HG03139 (cell line): Measurements from ENCODE around the gene SLC27A3.

ENCODE experiments used
- ATAC-seq: cut with Tn5 transposase; IDR thresholded peaks from one replicate; pipeline ENCODE4 v1.9.1; 2021; ENCODE audit not compliant: unreplicated experiment

Gene SLC27A3, protein sequence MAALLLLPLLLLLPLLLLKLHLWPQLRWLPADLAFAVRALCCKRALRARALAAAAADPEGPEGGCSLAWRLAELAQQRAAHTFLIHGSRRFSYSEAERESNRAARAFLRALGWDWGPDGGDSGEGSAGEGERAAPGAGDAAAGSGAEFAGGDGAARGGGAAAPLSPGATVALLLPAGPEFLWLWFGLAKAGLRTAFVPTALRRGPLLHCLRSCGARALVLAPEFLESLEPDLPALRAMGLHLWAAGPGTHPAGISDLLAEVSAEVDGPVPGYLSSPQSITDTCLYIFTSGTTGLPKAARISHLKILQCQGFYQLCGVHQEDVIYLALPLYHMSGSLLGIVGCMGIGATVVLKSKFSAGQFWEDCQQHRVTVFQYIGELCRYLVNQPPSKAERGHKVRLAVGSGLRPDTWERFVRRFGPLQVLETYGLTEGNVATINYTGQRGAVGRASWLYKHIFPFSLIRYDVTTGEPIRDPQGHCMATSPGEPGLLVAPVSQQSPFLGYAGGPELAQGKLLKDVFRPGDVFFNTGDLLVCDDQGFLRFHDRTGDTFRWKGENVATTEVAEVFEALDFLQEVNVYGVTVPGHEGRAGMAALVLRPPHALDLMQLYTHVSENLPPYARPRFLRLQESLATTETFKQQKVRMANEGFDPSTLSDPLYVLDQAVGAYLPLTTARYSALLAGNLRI

DNA sequence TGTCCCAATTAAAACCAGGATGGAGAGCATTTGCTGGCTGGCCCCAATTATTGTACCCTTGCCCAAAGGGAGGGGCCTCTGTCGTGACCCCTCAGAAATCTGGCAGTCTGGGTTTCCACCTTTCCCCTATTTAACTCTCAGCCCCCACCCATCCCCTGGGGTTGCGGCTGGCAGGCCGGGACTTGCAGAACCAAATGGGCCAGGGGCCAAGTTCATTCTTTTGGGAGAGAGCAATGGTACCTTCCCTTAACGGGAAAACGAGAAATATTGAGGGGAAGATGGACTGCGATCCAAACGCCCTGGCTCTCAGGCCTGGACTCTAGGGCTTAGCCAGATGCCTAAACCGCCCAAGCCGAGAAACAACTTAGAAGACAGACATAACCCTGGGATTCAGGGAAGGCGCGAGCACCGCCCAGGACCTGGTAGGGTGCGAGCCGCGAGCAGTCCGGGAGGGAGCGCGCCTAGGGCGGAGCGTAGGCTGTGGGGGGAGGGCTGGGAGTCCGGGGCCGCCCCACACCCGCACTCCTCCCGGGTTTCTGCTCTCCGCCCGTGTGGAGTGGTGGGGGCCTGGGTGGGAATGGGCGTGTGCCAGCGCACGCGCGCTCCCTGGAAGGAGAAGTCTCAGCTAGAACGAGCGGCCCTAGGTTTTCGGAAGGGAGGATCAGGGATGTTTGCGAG is at the start of gene SLC27A3:
Gene SLC27A3 (plus strand): TSS at position 628 of the 678 bp plus-strand sequence. CDS start 91 bp downstream, outside the sequence.
- peak; percentile 18 for ATAC-seq

DNA sequence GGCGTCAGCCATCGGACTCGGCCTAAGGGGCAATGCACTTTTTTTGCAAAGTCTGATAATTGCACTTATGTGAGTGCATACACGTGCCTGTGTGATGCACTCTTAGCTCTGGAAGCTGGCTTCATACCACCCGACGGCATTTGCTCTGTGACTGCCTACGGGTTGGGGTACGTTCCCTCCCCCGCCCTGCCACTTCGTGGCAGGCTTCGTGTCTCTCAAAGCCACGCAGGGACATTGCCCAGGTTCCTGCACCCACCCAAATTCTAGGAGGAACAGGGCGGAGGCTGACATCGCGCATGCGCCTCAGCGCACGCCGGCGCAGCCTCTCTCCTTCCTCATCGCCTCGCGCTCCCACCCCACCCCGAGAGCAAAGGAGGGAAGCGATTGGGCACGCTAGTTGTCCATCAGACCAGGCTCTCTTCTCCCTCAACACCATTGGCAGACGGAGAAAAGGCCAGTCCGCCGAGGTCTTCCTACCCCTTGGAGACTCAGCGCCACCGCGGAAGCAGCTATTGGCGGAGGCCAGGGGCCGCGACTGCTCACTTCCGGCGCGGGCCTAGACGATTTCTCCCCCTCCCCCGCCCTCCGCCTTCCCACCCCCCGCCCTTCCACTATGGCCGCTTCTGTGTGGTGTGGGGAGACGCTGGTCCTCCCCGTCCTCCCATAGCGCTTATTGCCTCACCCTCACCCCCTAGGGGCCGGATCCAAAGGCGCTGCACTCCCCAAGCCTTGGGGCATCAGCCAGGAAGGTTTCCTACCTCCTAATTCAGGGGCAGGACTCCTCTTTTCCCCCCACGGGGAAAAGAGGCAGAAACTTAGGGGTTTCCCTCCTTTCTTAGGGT is 47.5 kb upstream of the SLC27A3 start, which contains the start of gene INTS3:
Gene INTS3 (plus strand): TSS at position 588 of the 842 bp plus-strand sequence. CDS start 585 bp downstream, outside the sequence.
- ATAC-seq: peak; percentile 96

DNA sequence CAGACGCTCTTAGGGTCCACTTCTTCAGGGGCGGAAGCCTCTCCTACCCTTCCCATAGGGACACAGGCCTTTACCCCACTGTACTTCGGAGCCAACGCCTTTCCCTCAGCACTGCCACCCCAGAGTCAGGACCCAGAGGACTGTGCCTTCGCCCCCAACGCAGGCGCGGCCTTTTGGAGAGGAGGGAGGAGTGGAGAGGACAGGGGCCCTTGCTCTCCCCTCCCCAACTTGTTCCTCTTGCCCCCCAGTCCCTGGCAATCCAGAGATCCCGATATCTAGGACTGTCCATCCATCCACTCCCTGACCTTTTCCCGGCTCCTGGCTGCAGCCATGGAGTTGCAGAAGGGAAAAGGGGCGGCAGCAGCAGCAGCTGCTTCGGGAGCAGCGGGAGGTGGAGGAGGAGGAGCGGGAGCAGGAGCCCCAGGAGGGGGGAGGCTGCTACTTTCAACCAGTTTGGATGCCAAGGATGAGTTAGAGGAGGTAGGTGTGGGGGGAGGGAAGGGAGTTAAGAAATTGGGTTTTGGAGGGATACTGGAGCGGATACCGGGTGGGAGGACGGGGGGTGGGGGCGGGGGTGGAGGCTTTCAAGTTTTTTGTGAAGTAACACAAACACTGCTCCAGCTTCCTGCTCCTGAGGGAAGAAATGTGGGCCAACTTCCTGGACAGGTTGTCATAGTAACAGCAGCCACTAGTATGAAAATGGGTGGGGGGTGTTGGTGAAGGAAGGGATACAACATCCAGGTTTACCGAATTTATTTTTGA is 46.7 kb upstream of the SLC27A3 start:
- ATAC-seq: no peak

DNA sequence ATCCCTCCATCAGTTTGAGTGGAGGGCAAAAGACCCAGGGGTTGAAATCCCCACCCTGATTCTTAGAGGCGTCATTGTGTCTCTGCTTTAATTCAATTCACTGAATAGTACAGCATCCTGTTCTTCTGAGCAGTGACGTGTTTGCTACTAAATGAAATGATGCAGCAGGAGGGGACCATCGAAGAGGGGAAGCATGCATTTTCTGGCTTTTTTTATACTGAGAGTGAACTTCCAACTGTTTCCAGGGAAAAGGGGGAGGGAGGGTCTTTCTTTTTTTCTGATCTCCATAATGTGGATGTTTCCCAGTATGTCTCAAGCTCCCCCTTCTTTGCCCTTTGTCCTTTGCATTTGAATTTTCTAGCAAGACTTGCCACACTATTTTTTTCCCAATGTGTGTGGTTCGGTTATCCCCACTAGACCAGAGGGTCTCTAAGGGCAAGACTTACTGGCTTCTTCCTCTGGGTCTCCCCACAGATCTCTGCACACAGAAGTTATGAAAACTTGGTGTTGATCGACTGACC is 44.7 kb upstream of the SLC27A3 start:
- ATAC-seq: no peak

DNA sequence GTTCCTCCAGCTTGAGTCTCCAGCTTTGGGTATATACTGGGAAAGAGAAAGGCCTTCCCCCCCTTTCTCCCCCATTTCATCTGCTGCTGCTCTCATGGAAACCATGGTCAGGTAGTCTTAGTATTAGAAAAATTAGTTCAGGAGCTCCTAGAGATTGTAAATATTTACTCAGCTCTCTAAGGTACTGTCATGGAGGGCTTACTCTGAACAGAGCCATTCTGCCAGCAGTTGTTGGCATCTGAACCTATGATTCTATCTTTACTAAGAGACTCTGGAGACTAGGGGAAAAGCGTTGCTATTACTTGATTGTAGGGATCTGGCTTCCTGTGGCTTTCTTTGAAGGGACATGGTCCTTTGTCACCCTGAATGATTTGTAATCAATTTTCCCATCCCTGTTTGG is 41.2 kb upstream of the SLC27A3 start:
- no peak for ATAC-seq

DNA sequence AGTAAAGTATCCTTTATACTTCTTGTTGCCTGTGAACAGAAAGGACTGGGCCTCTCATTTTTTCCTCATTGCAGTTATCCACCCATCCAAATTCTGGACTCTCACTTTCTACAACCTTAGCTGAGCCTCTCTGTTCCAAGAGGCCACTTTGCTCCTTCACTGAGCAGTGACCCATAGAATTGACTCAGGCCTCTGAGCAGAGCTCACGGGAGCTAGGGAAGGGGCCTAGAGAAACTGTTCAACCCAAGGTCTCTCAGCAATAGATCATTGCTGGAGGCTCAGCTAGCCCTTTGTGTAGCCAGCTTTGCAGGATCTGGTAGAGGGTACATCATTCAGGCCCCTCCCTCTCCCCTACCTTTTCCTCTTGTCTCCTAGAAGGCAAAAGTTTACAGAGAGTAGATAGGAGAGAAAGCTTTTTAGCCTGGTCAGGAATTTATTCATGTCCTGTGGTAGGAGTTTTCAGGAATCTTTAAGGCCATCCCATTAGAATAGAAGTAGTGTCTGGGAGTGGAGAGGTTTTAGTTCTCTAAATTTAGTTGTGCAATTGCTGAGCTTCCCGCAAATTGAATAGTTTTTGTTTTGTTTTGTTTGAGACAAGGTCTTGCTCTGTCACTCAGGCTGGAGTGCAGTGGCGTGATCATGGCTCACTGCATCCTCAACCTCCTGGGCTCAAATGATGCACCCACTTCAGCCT is 40.7 kb upstream of the SLC27A3 start:
- ATAC-seq: no peak

DNA sequence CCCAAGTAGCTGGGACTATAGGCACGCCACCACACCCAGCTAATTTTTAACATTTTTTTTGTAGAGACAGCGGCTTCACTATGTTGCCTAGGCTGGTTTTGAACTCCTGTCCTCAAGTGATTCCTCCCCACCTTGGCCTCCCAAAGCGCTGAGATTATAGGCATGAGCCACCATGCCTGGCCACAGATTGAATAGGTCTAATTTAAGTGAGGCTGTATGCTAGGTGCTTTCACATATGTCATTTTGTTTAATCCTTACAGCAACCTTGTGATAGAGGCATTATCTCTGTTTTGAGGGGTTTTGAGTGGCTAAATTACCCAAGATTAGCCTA is 40.2 kb upstream of the SLC27A3 start:
- ATAC-seq: no peak

DNA sequence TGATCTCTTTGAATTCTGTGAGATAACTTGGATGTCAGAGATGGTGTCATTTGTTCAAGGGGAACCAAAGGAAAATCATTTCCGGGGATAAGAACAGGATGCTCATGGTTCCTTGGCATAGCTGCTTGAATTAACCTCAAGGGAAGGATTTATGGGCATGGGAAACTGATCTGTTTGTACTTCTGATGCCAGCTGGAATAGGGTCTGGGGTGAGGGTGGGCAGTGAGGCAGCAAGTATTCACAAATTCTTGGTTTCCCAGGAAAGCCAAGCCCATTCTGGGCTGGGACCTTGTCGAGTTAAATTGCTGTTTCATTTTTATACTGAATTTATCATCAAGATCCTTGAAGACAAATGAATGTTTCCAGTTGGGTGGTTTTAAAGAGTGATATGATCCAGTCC is 33.2 kb upstream of the SLC27A3 start:
- ATAC-seq: no peak

DNA sequence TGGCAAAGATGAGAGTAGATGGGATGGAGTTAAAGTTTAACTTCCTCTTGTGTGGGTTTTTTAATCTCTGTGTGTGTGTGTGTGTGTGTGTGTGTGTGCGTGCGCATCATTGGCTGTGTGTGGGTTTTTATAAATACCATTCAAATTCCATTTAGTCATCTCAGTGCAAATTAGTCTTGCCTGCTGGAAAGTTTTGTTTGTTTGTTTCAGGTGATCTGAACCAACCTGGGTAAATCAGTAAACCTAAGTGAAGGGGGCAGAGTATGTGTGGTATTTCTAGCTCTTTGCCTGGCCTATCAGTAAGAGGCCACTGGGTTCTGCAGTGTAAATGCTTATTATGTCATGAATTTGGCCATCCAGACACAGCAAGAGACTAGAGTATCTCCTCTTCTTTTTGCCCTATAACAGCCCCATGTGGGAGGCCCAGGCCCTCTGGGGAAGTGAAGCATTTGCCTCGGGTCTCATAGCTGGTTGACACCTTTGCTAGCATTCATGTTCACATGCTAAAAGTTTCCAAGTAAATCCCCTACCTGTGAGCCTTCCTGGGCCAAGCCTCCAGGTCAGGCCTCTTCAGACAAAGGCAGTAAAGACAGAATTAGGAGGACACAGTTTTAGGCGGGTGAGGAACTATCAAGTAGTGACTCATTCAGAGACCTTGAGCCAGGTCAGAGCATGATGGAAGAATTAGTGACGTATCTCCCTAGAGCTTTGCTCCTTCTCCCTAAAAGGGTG is 32.6 kb upstream of the SLC27A3 start:
- ATAC-seq: peak; percentile 62

DNA sequence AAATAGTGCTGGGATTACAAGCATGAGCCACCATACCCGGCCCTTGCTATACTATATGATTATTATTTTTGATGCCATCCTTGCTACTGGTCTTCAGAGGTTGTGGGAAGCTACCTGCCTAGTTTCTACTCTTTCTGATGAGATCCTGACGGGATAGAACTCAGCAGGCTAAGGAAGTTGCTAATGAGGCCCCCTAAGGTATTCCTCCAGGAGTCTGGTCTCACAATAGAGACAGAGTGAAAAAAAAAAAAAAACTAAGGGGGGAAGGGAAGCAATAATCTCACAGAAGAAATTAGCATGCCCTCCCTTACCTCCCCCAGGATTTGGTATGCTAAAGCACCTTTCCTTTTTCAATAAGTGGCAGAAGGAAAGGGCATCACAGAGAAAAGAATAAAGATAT is 29.8 kb upstream of the SLC27A3 start:
- no peak for ATAC-seq

DNA sequence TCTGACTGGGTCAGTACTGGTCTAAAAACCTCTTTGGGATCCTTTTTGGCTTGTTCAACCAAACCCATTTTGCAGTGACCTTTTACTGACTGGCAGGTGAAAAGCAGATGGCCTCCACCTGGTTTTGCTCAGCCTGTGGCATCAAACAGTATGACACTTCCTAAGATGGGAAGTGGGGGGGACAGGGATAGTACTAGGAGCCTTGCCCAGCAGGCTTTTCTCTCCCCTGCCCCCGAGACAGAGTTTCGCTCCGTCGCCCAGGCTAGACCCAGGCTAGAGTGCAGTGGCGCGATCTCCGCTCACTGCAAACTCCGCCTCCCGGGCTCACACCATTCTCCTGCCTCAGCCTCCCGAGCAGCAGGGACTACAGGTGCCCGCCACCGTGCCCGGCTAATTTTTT is 29.0 kb upstream of the SLC27A3 start:
- ATAC-seq: no peak

DNA sequence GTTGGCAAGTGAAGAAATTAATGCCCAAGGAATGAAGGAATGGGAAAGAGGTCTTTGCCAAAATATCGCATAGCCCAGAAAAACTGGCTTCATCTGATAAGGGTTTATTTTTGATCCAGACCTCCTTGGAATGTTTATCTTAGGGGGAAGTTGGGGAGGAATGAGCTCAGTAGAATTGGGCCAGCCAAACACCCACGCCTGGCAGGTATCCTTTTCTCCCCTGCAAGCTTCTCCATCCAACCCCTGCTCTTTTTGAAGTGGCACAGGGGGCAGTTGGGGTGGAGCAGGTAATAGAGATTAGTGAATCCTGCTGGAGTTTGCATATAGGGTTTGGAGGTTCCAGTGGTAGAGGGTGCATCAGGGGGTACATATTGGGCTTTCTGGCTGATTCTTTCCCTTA is 26.3 kb upstream of the SLC27A3 start:
- ATAC-seq: no peak

DNA sequence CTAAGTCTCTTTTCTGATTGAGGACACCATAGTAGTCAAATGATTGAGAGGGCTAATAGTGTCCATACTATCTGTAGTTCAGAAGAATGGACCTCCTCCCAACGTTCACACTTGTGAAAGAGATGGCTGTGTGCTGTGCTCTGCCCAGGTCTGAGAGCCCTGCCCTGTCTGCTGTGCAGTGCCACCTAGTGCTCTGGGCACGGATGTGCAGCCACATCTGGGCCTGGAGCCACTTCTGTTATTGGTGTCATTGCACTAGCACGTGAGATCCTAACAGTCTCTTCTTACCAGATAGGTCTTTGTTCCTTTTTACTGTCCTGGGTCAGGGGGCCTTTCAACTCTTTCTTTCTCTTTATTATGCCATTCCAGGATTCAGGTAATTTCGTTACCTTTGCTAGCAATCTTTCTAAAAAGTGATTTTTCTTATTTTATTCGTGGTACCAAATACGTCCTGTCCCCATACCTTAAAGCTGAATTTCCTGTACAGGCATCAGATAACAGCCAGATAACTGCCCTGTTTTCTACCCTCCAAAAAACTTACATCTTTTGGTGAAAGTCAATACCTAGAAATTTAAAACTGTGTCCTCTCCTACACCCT is 25.7 kb upstream of the SLC27A3 start:
- ATAC-seq: peak; percentile 81

DNA sequence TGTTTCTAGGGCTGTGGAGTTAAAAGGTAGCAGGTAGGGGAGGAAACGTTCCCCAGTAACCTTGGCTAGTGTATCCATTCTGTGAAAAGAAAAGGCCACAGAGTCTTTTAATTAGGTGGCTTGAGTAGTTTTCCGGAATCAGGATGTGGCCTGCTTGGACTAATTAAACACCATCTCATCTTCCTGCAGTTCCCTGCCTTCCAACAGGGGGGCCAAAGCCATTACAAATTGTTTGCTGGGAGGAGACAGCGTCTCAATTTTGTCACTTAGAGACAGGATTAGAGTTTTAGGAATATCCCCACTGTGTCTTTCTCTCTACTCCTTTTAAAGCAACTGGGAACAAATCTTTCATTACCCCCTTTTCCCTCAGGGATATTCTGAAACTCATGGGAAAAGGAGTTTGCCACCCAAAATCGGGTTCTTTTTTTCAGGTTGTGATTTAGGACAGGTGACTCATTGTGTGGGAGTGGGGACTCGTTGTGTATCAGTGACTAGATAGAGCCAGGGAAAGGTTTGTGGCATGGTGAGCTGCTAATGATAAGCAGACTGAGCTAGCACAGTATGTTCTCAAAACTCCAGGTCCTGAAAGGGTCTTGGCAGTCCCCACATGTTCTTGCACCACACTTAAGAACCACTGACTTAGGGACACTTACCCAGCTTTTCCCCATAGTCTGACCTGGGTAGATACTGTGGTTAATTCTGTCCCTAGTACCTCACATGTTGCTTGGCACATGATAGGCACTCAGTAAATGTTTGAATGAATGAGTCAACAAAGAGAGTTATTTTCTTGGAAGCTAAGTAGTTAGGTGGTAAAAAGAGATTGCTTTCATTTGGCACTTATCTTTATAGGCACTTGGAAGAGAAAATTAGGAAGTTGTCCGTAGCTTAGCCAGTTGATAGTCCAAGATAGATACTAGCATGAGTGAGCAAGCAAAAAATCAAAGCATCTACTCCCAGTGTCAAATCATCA is 24.9 kb upstream of the SLC27A3 start:
- no peak for ATAC-seq

DNA sequence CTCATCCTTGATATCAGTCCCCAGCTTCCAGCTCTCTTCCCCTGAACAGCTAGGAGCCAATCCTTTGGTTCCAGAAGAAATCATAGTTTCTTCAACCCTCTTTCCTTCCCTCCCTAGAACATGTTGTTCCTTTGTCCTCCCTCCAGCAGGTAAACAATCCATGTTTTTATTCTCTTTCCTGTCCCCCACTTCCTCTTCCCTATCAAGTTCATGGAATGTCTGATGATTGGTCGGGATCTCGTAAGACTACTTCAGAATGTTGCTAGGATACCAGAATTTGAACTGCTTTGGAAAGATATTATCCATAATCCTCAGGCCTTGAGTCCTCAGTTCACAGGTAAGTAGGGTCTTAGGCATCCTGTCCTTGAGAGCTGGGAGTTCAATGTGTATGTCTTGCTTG is 23.1 kb upstream of the SLC27A3 start:
- no peak for ATAC-seq

DNA sequence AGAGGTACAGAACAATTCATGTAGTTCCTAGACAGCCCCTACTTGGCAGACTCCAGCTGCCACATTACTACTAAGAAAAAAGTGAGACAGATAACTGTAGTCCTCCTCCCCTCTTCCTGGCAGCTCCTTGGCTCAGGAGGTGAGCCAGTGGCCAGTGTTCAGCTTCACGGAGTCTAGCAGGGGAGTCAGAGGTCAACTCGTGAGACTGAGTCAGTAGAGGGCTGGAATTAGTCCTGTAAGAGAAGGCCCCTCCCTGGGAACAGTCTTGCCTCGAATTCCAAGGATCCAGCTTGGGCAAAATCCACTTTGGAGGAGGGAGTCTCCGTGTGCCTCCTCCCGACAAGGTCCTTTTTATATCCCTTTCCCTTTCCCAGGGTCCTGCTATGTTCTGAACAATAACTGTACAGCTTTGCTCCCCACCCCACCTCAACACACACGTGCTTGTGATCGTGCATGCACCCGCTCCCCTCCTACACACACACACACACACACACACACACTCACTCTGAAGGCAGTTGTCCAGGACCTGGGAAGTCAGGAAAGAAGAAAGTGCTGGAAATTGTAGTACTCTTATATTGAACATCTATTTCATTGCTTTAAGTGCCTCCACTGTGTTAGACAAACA is 22.5 kb upstream of the SLC27A3 start:
- no peak for ATAC-seq

DNA sequence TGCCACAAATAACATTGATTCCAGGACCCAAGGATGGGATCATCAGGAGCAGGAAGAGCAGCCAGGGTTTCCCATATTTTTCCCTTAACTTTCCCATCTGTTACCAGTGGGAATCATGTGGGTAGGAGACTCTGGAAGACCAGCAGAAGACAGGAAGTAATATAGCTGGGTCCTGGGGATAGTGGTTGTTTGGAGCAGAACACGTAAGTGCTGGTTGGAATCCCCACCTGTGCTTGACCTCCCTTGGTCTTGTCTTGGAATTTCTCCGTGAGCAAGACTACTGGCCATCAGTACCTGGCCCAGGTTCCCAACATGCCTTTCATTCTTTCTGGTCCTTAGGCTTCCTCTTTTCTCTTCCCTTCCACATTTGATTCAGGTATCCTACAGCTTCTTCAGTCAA is 20.9 kb upstream of the SLC27A3 start:
- no peak for ATAC-seq
